Ovary (tissue), 9 donors: Measurements from ENCODE around the gene SNAPC1. TPM values are rescaled to one million over a fixed set of nuclear protein-coding genes. Genes with fewer than 3 reads are reported as not detected.

Experiments used
- DNase-seq, 5 donors: peaks; one replicate each; pipeline ENCODE4 v3.0.0-alpha.2; 2019 to 2020
- H3K27ac ChIP-seq, 2 donors: fragments of 200-600 bp; one replicate each; pipeline versions ENCODE4 v1.5.1 to v1.8.0; 2019 to 2022
- H3K27me3 ChIP-seq: fragments of 200-600 bp; one replicate; pipeline ENCODE4 v1.8.0; 2022
- H3K36me3 ChIP-seq: fragments of 200-600 bp; sonication (generic); one replicate; pipeline ENCODE4 v1.5.1; 2019
- H3K4me1 ChIP-seq: one replicate; pipeline ENCODE4 v1.8.1; 2013; ENCODE audit warnings: mild to moderate bottlenecking, moderate library complexity; ENCODE audit not compliant: insufficient read depth
- H3K4me3 ChIP-seq: fragments of 200-600 bp; sonication (generic); one replicate; pipeline ENCODE4 v1.5.1; 2017
- H3K9me3 ChIP-seq, 2 donors: fragments of 200-600 bp in 1 of 2; sonication (generic) in 1 of 2; one replicate each; pipeline versions ENCODE4 v1.5.1 to v1.8.1; 2013 to 2019; ENCODE audit warnings: mild to moderate bottlenecking in 1 of 2, moderate library complexity in 1 of 2
- EP300 ChIP-seq: sonication (generic); formaldehyde crosslinking; IDR thresholded peaks from one replicate; pipeline ENCODE4 v1.6.1; 2017; ENCODE audit warnings: antibody characterized with exemption
- POLR2A ChIP-seq: fragments of 450-650 bp; IDR thresholded peaks from one replicate; pipeline ENCODE4 v1.6.1; 2017; ENCODE audit warnings: antibody characterized with exemption, mild to moderate bottlenecking, moderate library complexity
- WGBS, 3 donors: extraction: QIAGEN DNeasy Blood & Tissue Kit in 1 of 3; methylation state at CpG; one replicate each; pipeline versions ENCODE4 v1.1.5 to v1.1.7; 2013 to 2017; 5-methylcytosine and 5-hydroxymethylcytosine counted together
- intact Hi-C, 4 donors: fragments of 100-400 bp; cut with DNase I; formaldehyde crosslinking; loops; one replicate each; pipeline versions ENCODE4 v1.11.0 to v1.15.1; 2022 to 2023
- polyA plus RNA-seq, 2 donors: library from polyadenylated mRNA; stranded (reverse); fragments of 200-250 nt in 1 of 2; fragments of 350-450 nt in 1 of 2; fragmentation: Illumina TruSeq in 1 of 2; extraction: RNeasy Lipid Tissue Mini Kit (QIAGEN cat#74804) in 1 of 2; gene quantifications; one replicate each; pipeline ENCODE4 v1.2.3, GENCODE V29; 2013 to 2014
- total RNA-seq, 7 donors: library from RNA; depleted of rRNA in 2 of 7; stranded (reverse); fragments of >200 nt in 2 of 7; fragmentation: NEBNext Ultra II Directional in 3 of 7; extraction: Animal tissue kit (Norgen Biotek cat#: 25700) in 3 of 7; gene quantifications; one replicate each; pipeline versions ENCODE4 v1.1.0 to v1.2.4, GENCODE V29; 2016 to 2023
- TF ChIP-seq, protein P1 (sequence below), 3 donors: fragments of 450-650 bp in 2 of 3; fragments of 200-600 bp in 1 of 3; IDR thresholded peaks; one replicate each; pipeline versions ENCODE4 v1.5.1 to v1.8.0; 2016 to 2022; ENCODE audit warnings: antibody characterized with exemption in 3 of 3, mild to moderate bottlenecking in 1 of 3
- donor health status: DM: no; HTN: no; CAD: no; lungs with moderate emphysema.
- donor health status: DM: no; HTN: no; CAD: no.
- donor health status: Bipolar disorder and iron deficiency.
- donor health status: DM: yes; HTN: yes; CAD: no.
- donor health status: DM: no; HTN: no; CAD: no.
- donor health status: DM: yes; HTN: yes; CAD: no.

SNAPC1 gene
- total and polyA plus RNA-seq, 9 donors = 4.5 to 11.9 (median 5.9) TPM

DNA sequence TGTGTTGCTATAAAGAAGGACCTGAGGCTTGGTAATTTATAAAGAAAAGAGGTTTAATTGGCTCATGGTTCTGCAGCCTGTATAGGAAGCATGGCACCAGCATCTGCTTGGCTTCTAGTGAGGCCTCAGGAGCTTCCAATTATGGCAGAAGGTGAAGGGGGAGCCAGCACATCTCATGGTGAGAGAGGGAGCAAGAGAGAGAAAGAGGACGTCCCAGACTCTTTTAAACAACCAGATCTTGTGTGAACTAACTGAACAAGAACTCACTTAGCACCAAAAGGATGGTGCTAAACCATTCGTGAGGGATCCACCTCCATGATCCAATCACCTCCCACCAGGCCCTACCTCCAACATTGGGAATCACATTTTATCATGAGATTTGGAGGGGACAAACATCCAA lies 6.1 kb upstream of the SNAPC1 start:
- intact Hi-C loops = no loop called here
- TF ChIP-seq POLR2A (no peak), EP300 (no peak)
- TF ChIP-seq, protein P1, sequence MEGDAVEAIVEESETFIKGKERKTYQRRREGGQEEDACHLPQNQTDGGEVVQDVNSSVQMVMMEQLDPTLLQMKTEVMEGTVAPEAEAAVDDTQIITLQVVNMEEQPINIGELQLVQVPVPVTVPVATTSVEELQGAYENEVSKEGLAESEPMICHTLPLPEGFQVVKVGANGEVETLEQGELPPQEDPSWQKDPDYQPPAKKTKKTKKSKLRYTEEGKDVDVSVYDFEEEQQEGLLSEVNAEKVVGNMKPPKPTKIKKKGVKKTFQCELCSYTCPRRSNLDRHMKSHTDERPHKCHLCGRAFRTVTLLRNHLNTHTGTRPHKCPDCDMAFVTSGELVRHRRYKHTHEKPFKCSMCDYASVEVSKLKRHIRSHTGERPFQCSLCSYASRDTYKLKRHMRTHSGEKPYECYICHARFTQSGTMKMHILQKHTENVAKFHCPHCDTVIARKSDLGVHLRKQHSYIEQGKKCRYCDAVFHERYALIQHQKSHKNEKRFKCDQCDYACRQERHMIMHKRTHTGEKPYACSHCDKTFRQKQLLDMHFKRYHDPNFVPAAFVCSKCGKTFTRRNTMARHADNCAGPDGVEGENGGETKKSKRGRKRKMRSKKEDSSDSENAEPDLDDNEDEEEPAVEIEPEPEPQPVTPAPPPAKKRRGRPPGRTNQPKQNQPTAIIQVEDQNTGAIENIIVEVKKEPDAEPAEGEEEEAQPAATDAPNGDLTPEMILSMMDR (IDR thresholded peaks at IDR 0.05) = no peak
- H3K4me1 ChIP-seq = no peaks in the 10 kb centered on the region
- no peak for DNase-seq
- 65 to 72% (median 68%) methylated on average over 2 of the region's 2 CpGs for WGBS, 3 donors
- no peaks in the 10 kb centered on the region for H3K36me3 ChIP-seq
- H3K4me3 ChIP-seq = no peak overlapping the region
- no peaks in the 10 kb centered on the region for H3K9me3 ChIP-seq
- no peak overlapping the region for H3K27ac ChIP-seq
- no peaks in the 10 kb centered on the region for H3K27me3 ChIP-seq

DNA sequence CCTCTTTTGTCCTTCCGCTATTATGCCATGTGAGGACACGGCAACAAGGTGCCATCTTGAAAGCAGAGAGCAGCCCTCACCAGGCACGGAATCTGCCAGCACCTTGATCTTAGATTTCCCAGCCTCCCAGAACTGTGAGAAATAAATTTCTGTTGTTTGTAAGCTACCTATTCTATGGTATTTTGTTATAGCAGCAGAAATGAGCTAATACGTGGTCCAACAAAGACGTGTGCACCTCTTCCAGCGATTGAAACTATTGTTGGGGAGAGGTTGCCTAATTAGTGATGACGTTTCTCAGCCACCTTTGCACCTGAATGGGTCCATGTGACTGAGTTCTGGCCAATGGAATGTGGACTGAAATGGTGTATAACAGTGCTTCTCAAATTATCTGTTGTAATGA lies 2.3 kb upstream of the SNAPC1 start:
- Histone ChIP-seq H3K4me3 (no peak overlapping the region), H3K36me3 (no peaks in the 10 kb centered on the region), H3K4me1 (no peaks in the 10 kb centered on the region), H3K9me3 (no peaks in the 10 kb centered on the region), H3K27me3 (no peaks in the 10 kb centered on the region), H3K27ac (no peak overlapping the region)
- DNase-seq = no peak
- TF ChIP-seq, protein P1 (IDR thresholded peaks at IDR 0.05) = no peak
- TF ChIP-seq EP300 (no peak), POLR2A (no peak)
- WGBS, 3 donors = 82 to 92% (median 91%) methylated on average over 7 of the region's 7 CpGs
- intact Hi-C loops = no loop called here

DNA sequence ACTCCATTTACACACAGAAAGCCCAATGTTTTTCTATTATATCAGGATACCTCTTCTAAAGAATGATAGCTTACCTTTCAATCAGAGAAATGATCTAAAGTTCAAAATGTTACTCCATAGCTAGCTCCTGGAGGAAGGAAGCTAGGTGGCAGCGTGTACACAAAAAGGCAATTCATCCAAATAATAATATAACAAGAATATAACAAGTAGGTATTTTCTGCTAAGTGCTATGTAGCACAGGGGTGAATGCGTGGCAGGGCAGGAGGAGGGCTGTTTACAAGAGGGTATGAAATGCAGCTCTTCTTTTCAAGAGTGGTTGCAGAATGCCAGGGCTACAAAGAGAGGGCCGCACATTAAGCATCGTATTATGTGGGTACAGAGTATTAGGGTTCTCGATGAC lies 663 bp upstream of the SNAPC1 start:
- Histone ChIP-seq H3K4me1 (peaks cover 1% of the 10 kb centered on the region), H3K36me3 (no peaks in the 10 kb centered on the region), H3K27ac (peak overlapping the region in 1 of 2 donors; percentile 83), H3K9me3 (no peaks in the 10 kb centered on the region), H3K27me3 (no peaks in the 10 kb centered on the region), H3K4me3 (peak overlapping the region; percentile 82)
- DNase-seq = no peak
- WGBS, 3 donors = 33 to 42% (median 38%) methylated on average over 5 of the region's 5 CpGs
- no peak for TF ChIP-seq POLR2A
- TF ChIP-seq EP300 = no peak
- TF ChIP-seq, protein P1 (IDR thresholded peaks at IDR 0.05) = no peak
- intact Hi-C loops = no loop called here

DNA sequence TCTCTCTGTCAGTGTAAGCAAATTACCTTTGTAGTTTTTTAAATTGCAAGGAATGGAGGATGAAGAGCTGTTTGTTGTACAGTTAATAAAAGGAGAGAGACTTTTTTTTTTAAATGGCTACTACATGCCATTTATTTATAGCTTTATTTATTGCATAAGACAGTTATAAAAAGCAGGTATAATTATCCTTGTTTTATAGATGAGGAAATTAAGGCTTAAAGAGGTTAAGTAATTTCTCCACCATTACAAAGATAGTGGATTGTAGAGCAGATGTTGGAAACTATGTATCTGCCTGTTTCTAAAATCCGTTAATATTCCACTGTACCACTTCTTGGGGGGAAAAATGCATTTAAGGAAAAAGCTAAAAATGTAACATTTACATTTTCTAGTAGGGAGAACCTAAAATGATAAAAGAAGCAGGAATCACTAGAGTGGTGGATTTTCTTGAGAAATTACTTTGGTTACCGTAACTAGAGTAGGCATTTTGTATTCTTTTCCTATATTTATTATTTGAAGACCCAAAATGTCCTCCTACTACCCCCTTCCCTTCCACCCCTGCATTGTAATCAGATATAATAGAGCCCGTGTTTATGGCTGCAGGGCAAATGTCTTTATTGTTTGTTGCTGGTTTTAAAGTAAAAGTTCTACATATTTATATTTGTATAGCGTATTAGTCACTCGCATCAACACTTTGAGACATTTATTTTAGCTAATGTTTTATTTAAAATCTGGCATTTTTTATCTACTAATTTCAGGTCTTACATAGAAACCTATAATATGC lies 2.3 kb downstream of the SNAPC1 start:
- Histone ChIP-seq H3K4me1 (peaks cover 1% of the 10 kb centered on the region), H3K4me3 (no peak overlapping the region), H3K27ac (no peak overlapping the region), H3K9me3 (no peaks in the 10 kb centered on the region), H3K27me3 (no peaks in the 10 kb centered on the region), H3K36me3 (no peaks in the 10 kb centered on the region)
- intact Hi-C loops = no loop called here
- DNase-seq = no peak
- TF ChIP-seq, protein P1 (IDR thresholded peaks at IDR 0.05) = no peak
- TF ChIP-seq EP300 = no peak
- 82 to 85% (median 84%) methylated on average over 5 of the region's 5 CpGs for WGBS, 3 donors
